ENCODE measurements around the gene KRTAP3-2. TPM values are rescaled to one million over a fixed set of nuclear protein-coding genes. Genes with fewer than 3 reads are reported as not detected.

The KRTAP3-2 gene
- total RNA-seq, 4 donors from 2014 or later: not detected

DNA sequence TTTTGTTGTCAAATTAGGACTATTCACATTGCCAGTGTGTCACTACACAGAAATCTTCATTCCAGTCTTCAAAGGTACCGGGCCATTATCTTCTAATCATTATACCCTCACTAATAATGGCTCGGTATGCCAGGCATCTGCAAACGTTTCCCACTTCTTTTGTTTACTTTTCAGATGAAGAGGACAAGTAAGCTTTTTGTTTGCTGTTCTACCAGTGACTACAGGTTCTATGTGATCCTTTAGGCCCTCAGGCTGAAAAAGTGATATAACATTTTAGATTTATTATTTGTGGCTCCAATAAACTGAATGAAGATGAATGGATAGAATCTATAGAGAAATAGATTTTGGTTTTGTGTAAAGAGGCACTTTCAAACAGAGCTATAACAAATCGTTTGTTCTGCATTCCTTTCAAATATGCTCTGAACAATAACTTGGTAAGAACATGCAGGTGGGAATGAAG is 9.6 kb upstream of the KRTAP3-2 start:
- TF ChIP-seq, protein P1, sequence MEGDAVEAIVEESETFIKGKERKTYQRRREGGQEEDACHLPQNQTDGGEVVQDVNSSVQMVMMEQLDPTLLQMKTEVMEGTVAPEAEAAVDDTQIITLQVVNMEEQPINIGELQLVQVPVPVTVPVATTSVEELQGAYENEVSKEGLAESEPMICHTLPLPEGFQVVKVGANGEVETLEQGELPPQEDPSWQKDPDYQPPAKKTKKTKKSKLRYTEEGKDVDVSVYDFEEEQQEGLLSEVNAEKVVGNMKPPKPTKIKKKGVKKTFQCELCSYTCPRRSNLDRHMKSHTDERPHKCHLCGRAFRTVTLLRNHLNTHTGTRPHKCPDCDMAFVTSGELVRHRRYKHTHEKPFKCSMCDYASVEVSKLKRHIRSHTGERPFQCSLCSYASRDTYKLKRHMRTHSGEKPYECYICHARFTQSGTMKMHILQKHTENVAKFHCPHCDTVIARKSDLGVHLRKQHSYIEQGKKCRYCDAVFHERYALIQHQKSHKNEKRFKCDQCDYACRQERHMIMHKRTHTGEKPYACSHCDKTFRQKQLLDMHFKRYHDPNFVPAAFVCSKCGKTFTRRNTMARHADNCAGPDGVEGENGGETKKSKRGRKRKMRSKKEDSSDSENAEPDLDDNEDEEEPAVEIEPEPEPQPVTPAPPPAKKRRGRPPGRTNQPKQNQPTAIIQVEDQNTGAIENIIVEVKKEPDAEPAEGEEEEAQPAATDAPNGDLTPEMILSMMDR (IDR thresholded peaks at IDR 0.05): no peak
- ATAC-seq (ENCODE audit: low FRiP score): no peak
- DNase-seq (ENCODE audit: low spot score): no peak

DNA sequence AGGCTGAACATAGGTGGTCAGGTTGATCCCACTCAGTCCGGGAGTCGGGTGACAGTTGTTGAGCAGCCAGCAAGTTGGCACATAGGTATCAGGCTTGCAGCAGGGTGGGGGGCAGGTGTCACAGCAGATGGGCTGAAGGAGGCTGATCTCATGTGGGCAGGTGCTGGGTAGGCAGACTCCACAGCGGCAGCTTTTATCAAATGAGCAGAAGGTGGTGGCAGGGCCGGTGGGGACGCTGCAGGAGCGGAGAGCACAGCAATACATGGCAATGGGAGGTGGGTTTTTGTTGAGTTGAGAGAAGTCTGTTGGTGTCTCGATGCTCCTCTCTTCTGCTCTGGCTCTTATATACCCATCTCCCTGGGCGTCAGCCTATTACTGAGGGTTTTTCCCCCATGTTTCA is 9.1 kb upstream of the KRTAP3-2 start, which contains the start of gene KRTAP3-1:
KRTAP3-1 (minus strand) TSS at position 318 of the 400 bp plus-strand sequence; CDS start at position 264, 54 bp downstream.
- DNase-seq (ENCODE audit: low spot score): no peak
- TF ChIP-seq, protein P1 (IDR thresholded peaks at IDR 0.05): no peak
- no peak for ATAC-seq (ENCODE audit: low FRiP score)

DNA sequence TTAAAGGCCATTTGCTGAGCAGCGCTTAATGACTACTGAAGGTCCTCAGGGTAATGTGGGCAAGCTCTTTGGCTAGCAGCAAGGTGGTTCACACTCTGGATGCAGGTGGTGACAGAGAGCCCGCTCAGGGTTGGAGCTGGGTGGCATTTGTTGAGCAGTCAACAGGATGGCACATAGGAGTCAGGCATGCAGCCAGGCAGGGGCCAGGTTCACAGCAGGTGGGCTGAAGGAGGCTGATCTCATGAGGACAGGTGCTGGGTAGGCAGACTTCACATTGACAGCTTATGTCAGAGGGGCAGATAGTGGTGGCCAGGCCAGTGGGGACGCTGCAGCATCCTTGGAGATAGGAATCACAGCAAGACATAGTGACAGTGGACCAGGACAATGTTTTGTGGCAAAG is 4.7 kb upstream of the KRTAP3-2 start:
- TF ChIP-seq, protein P1 (IDR thresholded peaks at IDR 0.05): no peak
- no peak for ATAC-seq (ENCODE audit: low FRiP score)
- DNase-seq (ENCODE audit: low spot score): no peak

DNA sequence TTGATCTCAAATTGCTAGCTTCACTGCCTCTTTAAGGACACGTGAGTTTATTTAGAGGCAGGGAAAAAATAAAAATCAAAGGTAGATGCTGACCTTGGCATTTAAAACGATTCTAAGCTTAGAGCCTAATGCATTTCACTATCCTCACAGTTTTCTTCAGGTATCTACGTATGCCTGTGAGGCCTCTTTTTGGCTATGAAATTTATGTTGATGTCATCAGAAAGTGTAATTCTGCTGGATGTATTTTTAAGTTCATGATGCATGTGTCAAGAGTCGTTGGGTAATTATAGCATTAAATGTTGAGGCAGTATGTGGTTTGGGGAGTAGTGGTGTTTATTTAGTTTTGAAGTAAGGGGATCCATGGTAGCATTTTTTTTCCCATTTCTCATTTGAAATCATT is 4.2 kb upstream of the KRTAP3-2 start:
- TF ChIP-seq, protein P1 (IDR thresholded peaks at IDR 0.05): no peak
- DNase-seq (ENCODE audit: low spot score) (no peak), ATAC-seq (ENCODE audit: low FRiP score) (no peak)

DNA sequence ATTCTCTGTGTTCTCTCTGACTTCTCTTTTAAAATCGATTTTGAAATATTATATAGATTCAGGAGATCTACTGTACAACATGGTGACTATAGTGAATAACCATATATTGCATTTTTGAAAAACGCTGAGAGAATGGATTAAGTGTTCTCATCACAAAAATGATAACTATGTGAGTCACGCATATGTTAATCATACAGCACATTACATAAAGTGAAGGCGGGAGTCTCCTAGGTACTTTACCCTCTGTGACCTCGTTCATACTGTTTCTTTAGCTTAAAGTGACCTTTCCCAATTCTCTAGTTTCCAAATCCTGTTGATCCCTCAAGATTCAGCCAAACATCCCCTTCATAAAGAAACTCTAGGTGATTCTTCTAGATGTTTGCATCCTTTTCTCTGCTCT is 3.1 kb upstream of the KRTAP3-2 start:
- TF ChIP-seq, protein P1 (IDR thresholded peaks at IDR 0.05): no peak
- DNase-seq (ENCODE audit: low spot score): no peak
- no peak for ATAC-seq (ENCODE audit: low FRiP score)

DNA sequence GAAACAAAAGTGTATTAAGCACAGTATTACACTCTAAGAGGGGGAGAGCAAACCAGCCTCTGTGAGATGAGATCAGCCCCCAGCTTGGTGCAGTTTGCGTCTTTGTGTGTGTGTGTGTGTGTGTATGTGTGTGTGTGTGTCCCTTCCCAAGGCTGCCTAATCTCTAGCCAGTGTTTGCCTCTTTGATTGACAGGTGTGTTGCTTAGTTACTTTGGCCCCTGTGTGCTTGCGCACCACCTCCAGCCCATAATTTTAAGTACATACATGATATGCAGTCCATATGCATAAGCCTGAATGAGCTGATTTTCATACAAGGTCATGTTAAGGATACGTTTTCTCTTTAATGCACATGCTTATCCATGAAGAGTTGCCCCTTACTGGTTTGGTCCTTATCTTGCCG is 2.1 kb upstream of the KRTAP3-2 start:
- TF ChIP-seq, protein P1 (IDR thresholded peaks at IDR 0.05): no peak
- no peak for DNase-seq (ENCODE audit: low spot score)
- no peak for ATAC-seq (ENCODE audit: low FRiP score)

DNA sequence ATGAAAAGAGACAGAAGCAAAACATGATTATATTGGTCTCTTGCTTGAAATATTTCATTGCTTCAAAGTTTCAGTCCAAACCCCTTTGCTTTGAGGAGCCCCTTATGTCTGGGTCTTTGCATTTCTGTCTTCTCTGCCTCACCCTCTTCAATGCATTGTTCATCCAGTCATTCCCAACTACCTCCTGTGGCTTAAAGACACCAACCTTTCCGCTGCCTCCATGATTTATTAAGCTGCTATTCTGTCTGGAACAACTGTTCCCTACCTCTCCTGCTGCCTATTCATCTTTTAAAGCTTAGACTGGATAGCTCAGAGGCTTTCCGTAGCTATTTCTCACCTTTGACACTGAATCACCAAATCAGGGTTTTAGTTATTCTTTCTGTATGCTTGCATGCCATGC is 2.3 kb downstream of the KRTAP3-2 start:
- TF ChIP-seq, protein P1 (IDR thresholded peaks at IDR 0.05): no peak
- no peak for ATAC-seq (ENCODE audit: low FRiP score)
- no peak for DNase-seq (ENCODE audit: low spot score)
